HG02571 (cell line): ENCODE results near the gene TTC33.

ENCODE experiments used
- ATAC-seq: cut with Tn5 transposase; IDR thresholded peaks from one replicate; pipeline ENCODE4 v1.9.1; 2021; ENCODE audit warnings: mild to moderate bottlenecking, moderate library complexity; ENCODE audit not compliant: unreplicated experiment

TTC33 gene

GRCh38 chr5:40547994-40548575, 207.7 kb downstream of the TTC33 start:
- no peak for ATAC-seq

DNA sequence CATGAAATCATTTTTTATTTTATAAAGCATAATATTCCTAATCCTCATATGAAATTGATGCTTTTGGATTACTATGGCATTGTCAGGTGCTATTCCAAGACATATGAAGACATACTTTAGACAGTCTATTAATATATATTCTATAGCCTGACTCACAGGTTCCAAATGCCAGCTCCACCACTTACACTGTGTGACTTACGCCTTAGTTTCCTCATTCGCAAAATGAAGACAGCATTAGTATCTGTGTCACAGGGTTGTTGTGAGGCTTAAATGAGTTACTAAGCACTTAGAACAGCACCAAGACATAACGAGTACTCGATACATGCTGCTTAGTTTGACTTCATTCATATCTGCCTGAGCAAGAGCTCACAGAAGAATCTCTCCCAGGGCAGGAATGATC, 208.2 kb downstream of the TTC33 start:
- ATAC-seq, result no peak

DNA sequence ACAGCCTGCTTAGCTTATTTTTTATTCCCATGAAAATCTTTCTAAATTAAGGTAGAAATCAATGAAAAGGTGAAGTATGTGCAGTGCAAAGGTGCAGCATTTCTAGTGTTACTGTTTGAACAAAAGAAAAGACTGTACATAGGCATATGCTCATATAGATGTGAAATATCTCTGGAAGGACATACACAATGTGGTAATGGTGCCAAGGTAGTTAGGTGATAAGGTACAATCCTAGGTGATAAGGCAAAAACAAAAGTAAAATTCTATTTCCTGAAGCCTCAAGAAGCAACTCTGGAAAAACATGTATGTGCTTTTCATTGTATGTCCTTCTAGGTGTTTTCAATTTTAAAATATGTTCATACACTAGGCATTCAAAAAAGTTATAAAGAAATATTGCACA, 215.5 kb downstream of the TTC33 start:
- no peak for ATAC-seq

GRCh38 chr5:40524677-40525076, 231.1 kb downstream of the TTC33 start:
- no peak for ATAC-seq

GRCh38 chr5:40521925-40522324, 233.8 kb downstream of the TTC33 start:
- no peak for ATAC-seq

- no peak for ATAC-seq
These were observed 234.5 kb downstream of the TTC33 start for GRCh38 chr5:40521108-40521785.

GRCh38 chr5:40518485-40518917, 237.3 kb downstream of the TTC33 start:
- ATAC-seq, result no peak

DNA sequence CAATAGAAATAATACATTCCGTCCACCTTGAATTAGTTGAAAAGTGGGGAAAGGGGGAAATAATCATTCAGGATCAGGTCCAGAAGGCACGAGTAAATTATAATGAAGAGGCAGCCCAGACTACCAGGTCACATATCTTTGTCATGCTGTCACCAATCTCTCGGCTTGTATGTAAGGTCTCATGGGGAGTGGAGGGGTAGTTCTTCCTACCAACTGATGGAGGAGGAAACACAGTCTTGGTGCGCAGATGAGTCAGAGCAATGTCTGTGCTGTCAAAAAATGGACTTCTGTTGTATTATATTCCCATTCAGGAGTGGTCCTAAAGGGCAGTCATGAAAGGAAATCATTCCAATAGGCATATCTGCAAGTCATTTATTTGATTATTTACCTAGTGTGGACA, 240.3 kb downstream of the TTC33 start:
- no peak for ATAC-seq

DNA sequence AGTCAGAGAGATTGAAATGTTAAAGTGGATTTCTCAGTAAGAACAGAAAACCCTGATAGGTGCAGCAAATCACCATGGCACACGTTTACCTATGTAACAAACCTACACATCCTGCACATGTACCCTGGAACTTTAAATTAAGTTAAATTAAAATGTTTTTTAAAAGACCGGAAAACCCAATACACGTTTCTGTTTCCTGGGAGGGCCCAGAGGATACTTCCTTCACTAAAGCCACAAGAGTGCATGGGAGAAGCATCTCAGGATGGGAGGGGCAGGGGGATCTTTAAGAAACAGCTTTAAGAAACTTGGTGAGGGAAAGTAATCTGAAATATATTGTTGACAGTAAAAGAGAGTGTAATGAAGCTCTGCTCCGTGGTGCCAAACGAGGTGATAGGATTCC, 240.8 kb downstream of the TTC33 start:
- ATAC-seq, result no peak

- ATAC-seq, result no peak
These were observed 244.0 kb downstream of the TTC33 start for GRCh38 chr5:40511801-40512200.

GRCh38 chr5:40507095-40507494, 248.7 kb downstream of the TTC33 start:
- ATAC-seq, result no peak

DNA sequence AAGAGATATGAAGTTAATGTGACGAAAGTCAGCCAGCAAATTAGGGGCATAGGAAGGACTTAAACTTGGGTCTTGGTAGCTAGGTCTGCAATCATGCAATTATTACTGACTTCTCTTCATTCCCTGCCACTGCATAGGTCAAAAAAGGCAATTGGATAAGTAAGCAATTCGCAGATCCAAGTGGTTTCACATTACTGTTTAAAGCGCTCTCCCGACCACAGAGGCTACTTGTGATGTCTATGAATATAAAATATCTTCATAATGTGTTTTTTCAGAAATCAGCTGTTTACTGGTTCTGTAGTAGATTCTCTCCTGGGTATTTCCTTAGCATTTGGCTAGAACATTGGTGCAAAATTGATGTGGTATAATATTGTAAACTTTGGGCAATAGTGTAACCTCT, 250.7 kb downstream of the TTC33 start:
- no peak for ATAC-seq

- no peak for ATAC-seq
These were observed 252.3 kb downstream of the TTC33 start for GRCh38 chr5:40503439-40503838.

DNA sequence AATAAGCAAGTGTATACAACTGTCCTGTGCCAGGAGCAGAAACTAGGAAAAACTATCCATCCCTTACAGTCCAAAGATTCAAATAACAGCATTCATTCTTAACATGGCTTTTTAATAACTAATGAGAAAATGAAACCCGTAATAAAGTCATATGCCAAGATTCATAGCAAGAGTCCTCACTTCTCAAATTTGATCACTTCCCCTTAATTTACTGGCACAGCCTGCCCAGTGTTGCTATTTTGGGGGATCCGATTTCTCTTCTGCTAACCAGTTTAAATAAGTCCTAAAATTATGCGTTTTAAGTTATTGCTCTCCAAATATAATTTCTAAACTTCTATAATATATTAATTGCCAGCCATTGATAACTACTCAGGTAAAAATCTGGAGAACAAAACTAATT, 253.0 kb downstream of the TTC33 start:
- ATAC-seq, result no peak

GRCh38 chr5:40501711-40502444, 253.9 kb downstream of the TTC33 start:
- ATAC-seq, result no peak

- no peak for ATAC-seq
These were observed 256.1 kb downstream of the TTC33 start for GRCh38 chr5:40499518-40500273.

DNA sequence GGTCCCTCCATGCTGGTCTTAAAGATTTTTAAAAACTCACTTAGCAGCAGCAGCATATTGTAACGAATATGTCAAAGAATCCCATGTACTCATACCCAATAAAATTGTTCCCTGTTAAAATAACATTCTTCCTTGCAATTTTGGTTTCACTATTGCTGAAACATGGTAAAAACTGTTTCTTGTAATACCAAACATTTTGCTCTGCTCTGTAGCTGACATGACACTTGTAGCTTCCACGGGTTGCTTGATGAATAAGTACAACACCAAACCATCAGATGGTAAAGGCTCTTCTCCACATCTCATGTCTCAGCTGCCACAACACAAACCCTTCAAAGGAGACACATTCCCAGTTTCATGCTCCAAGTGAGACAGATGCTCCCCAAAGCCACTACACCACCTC, 256.8 kb downstream of the TTC33 start:
- ATAC-seq, result no peak

DNA sequence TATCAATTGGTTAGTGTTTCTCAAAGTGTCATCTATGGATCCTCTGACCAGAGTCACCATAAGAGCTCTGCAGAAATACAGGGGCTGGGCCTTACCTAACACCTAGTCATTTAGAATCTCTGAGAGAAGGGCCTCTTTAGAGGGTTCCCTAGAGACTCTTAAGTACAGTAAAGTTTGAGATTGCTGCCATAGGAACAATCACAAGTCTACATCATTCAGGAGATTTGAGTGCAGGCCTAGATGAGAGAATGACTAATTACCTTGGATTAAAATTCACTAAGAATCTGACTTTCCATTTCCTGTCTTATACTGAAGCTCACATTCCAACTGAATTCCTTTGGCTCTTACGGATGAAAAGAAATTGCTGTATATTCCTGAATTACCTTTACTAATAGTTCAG, 258.2 kb downstream of the TTC33 start:
- ATAC-seq, result no peak

DNA sequence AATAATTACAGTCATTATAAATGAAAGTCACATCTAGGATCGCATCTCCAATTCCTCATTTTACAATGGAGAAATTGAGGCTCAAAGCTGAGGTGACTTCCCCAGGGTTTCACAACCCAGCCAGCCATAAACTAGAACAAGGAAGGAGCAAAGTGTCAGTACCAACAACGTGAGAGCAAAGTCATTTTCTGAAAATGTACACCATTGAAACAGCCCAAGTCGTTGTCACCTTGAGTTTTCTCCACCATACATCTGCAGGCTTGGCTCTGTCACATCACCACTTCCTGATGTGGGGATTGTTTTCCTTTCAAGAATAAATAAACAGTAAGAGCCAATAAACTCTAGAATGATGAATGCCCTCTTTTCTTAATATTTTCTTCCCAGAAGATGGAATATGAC, 260.5 kb downstream of the TTC33 start:
- ATAC-seq, result no peak

DNA sequence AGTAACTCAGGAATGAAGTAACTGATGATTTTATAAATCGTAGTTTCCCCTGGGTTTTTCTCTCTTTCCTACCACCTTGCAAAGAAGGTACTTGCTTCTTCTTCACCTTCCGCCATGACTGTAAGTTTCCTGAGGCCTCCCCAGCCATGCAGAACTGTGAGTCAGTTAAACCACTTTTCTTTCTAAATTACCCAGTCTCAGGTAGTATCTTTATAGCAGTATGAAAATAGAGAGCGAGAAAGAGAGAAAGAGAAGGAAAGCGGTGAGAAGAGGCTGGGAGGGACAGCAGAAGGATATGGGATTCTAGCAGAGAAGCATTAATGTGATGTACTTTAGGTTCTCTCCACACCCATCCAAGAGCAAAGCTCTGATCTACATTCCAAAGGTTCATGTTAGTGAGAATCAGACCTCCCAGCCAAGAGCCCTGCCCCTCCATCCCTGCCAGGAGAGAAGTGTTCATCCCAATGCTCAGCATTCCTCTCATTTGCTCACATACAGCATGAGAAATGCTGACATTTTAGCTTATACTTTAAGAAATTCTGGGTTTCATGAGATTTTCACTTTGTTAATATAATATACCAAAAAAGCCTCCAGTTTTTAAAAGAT, 261.0 kb downstream of the TTC33 start:
- ATAC-seq, result no peak

DNA sequence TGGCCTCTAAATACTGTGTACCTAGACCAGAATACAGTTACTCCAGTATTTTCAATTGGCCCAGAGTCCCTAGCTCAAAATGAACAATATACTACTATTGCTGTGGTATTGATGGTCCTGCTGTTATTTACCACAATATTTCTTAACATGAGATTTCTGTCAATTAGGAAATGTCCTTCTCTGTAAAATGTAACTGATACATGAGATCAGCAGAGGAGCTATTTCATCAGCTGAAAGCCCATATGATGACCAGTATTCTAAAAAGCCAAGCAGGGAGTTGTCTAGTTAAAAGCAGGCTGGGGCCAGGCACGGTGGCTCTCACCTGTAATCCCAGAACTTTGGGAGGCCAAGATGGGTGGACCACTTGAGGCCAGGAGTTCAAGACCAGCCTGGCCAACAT, 263.7 kb downstream of the TTC33 start:
- no peak for ATAC-seq
